HG03280 (cell line): Measurements from ENCODE around the gene SLC10A6.

Experiments
- ATAC-seq: cut with Tn5 transposase; IDR thresholded peaks from one replicate; pipeline ENCODE4 v1.9.1; 2021; ENCODE audit warnings: mild to moderate bottlenecking, moderate library complexity; ENCODE audit not compliant: unreplicated experiment

Gene SLC10A6

DNA sequence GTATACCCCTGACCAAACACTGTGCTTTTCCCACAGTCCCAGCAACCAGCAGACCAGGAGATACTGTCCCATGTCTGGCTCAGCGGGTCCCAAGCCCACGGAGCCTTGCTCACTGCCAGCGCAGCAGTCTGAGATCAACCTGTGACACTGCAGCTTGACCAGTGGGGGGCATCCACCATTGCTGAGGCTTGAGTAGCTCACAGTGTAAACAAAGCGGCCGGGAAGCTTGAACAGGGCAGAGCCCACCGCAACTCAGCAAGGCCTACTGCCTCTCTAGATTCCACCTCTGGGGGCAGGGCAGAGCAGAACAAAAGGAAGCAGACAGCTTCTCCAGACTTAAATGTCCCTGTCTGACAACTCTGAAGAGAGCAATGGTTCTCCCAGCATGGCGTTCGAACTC, 58.1 kb downstream of the SLC10A6 start:
- ATAC-seq = no peak

DNA sequence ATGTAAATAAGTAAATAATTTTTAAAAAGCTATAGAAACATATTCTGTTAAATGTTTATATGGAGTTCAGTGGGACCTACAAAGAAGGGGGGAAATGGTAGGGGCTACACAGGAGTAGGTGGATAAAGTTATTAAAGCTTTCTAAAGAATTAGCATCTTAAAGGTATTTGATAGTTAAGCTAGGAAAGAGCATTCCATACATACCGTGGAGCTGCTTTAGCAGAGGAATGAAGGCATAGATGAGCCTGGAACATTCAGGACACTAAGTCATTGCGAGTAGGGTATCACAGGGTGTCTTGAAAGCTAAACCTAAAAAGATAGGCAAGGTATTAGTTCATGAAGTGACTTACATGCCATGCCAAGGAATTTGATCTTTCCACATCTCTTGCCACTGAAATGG, 60.4 kb downstream of the SLC10A6 start:
- no peak for ATAC-seq

DNA sequence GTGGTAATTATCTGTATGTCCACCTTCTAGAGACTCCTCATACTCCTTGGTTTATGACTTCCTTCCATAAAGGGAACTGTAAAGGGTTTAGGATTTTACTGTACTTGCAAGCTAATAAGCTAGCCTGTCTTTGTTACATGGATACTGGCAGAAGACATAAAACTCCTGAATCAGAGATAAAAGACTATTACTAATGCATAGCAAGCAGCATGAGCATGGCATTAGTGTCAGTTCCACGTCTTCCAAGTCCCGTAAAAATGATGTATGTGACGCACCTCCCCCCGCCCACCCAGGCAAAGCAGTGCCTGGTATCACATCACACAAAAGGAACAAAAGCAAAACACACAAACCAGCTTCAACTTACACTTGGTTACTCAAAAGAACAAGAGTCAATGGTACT, 71.0 kb downstream of the SLC10A6 start:
- no peak for ATAC-seq

DNA sequence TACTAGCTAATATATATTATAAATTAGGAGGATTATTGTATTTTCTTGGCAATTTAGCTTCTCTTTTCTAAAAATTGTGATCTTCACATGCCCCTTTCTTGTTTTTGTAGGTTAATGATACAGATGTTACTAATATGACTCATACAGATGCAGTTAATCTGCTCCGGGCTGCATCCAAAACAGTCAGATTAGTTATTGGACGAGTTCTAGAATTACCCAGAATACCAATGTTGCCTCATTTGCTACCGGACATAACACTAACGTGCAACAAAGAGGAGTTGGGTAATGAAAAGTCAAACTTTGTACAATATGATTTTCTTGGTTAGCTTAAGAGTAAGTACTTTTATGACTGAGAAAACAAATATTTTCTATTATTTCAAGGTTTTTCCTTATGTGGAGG, 74.1 kb downstream of the SLC10A6 start:
- no peak for ATAC-seq
